NCI-H2107 (cell line): Measurements from ENCODE around the gene GFRA4.

Experiments used
- DNase-seq: peaks from one replicate; lab custom pipeline; 2025; lab: John Stamatoyannopoulos, UW

Gene GFRA4

DNA sequence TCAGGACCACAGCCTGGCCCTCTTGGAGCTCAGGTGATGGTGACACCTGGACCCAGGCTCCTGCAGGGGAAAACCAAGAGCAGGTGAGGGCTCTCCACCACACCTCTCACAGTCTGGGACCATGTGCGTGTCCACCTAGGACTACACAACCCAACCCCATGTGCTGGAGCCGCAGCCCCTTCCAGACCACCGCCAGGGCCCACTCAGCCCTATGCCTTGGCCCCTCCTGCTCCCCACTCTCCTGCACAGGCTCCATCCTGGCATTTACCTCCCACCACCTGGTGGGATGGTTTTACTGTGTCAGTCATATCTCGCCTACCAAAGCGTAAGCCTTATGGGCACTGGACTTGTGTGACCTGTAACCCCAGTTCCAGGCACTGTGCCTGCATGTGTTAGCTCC lies 31.7 kb upstream of the GFRA4 start:
- DNase-seq, result no peak

DNA sequence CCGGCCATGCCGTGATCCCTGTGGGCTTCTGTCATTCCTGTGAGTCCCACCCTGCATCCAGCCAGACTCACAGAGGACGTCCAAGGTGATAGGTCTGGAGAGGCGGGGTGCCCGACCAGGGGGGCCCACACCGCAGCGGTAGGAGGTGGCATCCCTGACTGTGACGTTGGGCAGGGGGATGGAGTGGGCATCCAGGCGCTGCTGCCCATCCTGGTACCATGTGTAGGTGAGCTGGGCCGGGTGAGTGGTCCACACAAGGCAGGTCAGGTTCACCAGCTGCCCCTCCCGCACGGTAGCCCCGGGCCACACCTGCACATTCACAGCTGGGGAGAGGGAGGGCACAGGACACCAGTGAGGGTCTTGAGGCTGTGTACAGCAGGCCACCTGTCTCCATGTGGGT lies 30.2 kb upstream of the GFRA4 start:
- DNase-seq, result no peak

DNA sequence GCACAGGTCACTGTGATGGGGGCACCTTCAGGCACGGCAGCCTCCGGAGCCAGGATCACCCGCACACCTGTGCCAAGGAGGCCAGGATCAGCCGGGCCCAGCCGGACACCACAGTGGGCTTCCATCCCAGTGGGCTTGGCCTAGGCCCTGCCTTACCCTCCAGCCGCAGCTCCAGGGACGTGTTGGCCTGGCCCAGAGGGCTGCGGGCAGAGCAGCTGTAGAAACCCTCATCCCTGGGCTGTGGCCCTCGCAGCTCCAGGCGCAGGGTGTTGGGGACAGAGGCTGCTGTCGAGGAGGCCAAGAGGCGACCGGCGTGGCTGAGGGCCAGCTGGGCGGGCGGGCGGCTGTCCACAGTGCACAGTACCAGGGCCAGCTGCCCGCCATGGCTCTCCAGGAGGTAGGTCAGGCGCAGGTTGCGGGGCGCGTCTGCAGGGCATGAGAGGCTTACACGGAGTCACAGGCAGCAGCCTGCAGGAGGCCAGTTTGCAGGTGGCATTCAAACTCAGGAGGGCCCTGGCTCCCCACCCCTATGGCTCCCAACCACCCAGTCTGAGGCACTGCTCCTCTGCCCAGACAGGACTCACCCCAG lies 29.6 kb upstream of the GFRA4 start:
- no peak for DNase-seq

DNA sequence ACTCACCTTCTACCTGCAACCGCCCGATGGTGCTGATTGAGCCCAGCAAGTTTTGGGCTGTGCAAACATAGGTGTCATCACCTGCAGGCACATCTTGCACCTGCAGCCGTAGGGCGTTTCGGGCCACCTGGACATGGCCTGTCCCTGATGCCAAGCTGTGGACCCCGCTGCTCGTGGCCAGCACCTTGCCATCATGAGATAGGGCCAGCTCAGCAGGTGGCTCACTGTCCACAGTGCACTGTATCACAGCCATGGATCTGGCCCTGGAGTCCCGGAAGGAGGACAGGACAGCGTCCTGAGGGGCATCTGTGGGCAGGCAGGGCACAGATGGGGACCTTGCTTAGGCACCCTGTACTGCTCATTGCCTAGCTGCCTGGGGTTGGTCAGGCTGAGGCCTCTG lies 28.7 kb upstream of the GFRA4 start:
- no peak for DNase-seq

DNA sequence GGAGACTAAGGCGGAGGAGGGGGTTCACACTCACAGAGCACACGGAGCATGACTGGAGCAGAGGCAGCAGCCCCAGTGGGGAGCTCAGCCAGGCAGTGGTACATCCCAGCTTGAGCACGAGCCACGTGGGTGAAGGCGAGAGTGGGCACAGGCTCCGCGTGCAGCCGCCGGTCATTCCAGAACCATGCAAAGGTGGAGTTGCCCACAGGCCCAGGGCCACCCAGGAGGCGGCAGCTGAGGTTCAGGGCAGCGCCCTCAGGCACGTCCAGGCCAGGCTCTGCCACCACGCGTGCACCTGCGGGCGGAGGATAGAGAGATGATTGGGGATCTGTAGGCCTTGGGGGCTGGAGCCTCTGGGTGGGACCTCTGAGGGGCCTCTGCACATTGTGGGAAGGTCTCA lies 28.1 kb upstream of the GFRA4 start:
- no peak for DNase-seq

DNA sequence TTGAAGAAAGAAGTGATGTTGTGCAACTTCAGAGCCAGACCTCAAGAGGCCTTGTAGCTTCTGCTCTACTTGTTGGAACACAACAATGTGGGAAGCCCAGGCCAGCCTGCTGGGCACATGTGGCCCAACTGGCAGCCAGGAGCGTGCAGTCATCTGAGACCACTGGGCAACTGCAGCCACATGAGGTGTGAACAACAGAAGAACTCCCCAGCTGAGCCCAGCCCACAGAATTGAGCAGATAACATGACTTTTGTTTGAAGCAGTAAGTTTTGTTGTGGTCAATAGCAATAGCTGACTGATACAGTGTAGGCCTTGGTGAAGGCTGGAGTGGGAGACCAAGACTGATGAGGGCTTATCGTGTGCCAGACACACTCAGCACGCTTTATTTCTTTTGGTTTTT lies 27.2 kb upstream of the GFRA4 start:
- DNase-seq, result no peak

DNA sequence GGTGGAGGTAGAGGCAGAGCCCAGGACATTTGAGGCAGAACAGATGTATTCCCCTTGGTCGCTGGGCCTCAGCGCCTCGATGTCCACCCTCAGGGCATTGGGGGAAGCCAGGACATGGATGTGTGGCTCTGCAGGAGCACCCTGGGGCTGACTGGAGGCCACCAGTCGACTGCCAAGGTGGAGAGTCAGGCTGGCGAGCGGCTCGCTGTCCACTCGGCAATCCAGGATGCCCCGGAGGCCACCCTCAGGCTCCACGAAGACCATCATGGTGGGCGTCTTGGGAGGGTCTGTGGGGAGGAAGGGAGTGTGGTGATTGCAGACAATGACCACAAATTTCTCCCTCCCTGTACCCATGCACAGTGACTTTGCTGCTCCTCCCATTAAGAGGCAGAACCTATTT lies 26.8 kb upstream of the GFRA4 start:
- no peak for DNase-seq

DNA sequence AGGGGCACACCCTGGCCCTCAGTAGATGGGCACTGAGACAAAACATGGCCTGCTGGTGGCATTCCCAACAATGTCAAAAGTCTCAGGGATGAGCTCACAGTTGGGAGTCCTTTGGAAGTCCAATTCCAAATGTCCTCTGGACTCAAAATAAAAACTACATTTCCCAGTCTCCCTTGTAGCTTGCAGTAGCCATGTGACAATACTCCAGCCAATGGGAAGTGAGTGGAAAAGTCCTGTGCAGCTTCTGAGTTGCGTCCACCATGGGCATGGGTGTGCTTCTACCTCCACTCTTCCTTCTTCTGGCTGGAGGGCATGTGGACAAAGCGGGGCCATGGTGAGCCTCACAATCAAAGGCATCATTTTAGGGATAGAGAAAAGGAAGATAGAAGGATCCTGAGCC lies 24.5 kb upstream of the GFRA4 start:
- no peak for DNase-seq

DNA sequence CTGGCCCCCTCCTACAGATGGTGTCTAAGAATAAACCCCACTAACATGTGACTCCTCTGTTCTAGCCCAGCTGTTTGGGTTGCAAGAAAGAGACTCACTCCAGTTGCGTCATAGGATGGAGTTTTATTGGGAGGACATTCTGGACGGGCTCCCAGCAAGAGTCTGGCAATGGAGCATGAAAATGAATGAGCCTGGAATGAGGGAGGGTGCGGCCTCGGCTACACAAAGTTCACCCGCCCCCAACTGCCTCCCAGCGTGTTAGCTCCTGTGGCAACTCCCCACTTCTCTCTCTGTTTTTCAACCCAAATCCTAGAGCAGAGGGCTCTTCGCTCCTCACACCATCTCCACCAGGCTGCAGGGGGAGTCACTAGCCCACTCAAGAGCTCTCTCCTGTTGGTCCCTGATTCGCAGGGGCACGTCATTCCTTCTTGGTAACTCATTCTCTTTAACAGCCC lies 23.7 kb upstream of the GFRA4 start:
- DNase-seq, result no peak

DNA sequence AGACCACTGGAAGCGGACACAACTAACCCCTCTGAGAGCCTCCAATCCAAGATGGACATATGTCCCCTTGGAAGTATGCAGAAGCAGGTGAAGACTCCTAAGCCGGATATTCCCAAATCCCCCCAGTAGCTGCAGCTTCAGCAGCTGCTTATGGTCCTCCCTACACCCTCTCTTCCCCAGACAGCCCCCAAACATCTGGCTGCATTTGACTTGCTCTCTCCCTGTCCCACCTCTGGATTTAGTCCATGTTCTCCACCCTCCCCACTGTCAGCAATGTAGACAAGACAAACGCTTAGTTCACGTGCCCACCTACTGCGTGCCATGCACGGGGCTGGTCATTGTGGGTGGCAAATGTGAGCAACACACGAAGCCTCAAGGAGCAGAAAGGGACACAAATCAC lies 23.2 kb upstream of the GFRA4 start:
- DNase-seq, result no peak

DNA sequence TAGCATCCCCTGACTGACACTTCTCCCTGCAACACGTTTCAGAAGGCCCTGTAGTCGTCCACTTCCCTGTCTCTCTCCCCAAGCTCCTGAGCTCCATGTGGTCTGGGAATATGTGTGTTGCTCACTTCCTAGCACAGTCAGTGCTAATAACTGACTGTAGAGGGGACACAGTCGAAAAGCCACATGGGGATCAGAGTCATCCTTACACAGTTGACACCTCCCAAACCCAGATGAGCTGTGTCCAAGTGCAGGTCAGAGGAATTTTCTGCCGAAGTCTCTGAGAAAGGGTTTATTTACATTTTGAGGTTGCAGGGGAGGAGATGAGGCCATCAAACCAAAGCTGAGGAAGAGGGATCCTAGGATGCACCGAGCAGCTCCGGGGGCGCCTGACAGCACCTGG lies 22.1 kb upstream of the GFRA4 start:
- no peak for DNase-seq

DNA sequence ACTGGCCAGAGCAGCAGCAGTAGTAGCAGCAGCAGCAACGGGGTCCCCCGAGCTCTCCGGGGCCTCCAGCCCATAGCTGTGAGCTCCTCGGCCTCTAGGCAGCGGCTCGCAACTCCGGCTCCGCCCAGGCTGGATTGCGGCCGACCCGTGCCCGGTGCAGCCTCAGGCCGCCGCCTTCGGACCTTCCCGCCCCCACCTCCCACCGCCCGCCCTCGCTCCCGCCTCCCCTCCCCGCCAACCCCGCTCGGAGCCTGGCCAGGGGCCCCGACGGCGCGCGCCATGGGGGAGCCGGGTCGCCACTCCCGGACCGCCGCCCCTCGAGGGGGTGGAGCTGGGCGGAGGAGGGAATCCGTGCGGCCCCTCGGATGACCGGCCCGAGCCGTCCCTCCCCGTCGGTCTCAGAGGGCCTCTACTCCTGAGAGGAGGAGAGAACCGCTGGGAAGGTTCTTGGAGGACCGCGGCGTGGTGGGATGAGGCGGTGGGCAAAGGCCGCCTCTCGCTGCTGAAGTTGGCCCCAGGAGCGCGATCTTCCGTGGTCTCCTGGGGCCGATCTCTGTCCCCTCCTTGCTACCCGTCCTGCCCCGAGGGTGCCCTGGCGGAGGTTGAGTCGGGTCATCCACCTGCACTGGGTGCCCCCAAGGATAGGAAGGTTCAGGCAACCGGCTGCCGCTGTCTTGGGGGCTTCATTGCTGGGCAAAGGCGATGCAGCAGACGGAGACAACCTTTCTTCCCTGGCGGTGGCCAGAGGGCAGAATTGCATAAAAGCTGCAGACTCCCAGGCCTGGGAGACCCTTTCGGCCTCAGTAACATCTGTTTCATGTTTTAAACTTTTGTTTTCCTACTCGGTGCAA lies 19.0 kb upstream of the GFRA4 start, which contains the start of gene ADAM33:
Gene ADAM33 (minus strand): TSS at position 80 of the 851 bp plus-strand sequence. CDS start 6 bp downstream, at position 74.
- DNase-seq, result no peak

DNA sequence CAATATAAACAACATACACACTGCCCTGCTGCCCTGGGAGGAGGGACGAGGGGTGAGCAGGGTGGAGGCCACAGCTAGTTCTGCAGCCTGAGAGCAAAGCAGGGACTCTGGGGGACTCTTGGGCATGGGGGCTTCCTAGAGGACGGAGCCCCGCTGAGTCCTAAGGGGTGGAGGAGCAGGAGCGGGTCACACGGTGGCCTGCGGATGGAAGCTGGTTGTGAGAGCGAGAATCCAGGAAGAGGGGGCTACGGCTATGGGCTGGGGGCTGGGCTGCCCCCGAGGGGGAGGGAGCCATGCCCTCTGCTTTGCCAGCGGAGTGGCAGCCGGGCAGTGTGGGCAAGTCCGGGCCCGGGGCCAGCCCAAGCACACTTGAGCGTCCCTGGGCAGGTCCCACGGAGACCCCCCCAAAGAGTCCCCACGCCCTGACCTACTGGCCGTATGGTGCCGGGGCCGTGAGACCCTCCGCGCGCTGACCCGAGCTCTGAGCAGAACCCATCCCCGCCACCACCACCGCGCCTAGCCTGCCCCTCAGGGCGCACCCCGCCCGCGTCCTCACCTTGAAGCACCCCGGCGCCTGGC lies 18.2 kb upstream of the GFRA4 start:
- DNase-seq, result no peak

DNA sequence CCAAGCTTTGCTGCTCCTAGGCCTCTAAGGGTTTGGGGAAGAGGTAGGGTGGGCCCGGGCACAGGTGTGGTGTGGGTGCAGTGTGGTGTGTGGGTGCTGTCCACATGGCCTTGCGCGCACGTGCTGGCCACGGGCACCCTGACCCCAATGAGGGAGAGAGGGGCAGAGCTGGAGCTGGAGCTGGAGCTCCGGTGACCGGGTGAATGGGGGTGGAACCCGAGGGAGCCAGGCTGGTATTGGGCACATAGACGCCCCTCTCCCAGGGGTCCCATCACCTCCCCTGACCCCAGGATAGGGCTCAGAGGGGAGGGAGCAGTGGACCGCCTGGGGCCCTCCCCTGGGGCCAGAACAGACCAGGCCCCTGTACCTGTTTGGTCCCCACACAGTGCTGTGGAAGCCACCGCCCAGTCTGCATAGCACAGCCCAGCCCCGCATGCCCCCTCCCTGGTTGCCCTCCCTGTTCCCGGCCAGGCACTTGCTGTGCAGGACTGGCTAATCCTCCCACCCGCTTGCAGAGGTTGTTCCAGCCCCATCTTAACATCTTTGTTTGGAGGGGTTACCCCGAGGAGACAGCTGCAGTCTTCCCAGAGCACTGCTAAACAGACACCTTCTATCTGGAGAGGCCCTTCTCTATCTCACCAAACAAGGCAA lies 17.6 kb upstream of the GFRA4 start:
- DNase-seq, result no peak

DNA sequence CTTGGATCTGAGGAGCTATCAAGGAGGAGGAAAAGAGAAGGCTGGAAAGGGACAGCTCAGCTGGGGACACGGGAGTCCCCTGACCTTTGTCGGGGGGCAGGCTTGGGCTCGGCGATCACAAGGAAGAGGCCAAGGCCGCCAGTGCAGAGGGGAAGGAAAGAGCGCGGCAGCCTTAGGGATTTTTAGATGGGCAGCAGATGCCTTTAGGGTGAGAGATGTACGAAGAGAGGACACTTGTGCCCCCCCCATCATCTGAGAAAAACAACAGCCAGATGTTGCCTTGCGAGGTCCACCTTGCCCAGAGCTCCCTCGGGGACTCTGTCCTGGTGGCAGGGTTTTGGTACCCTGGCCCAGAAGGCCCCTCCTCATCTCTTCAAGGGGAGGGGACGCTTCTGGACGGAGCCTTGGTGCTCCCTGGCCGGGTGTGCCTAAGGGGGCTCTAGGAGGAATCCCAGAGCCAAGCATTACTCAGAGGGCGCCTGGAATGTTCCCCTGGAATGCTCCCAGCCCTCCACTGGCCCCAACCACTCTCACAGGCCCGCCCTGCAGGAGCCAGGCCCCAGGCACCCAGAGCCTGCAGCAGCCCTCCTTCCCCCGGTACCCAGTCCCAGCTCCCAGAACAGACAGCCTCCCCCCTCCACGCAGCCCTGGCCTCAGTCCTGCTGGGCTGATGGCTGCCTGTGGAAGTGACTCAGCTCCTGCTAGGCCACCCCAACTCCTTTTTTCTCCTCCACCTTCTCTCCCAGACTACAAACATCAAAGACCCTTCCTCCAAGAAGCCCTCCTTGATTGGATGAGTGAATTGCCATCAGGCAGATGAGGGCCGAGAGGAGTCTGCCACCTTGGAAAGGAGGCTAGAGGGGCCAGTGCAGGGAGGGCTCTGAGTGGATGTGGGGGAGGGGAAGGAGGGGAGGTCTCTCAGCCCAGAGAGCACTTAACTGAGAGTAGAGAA lies 16.8 kb upstream of the GFRA4 start:
- no peak for DNase-seq

DNA sequence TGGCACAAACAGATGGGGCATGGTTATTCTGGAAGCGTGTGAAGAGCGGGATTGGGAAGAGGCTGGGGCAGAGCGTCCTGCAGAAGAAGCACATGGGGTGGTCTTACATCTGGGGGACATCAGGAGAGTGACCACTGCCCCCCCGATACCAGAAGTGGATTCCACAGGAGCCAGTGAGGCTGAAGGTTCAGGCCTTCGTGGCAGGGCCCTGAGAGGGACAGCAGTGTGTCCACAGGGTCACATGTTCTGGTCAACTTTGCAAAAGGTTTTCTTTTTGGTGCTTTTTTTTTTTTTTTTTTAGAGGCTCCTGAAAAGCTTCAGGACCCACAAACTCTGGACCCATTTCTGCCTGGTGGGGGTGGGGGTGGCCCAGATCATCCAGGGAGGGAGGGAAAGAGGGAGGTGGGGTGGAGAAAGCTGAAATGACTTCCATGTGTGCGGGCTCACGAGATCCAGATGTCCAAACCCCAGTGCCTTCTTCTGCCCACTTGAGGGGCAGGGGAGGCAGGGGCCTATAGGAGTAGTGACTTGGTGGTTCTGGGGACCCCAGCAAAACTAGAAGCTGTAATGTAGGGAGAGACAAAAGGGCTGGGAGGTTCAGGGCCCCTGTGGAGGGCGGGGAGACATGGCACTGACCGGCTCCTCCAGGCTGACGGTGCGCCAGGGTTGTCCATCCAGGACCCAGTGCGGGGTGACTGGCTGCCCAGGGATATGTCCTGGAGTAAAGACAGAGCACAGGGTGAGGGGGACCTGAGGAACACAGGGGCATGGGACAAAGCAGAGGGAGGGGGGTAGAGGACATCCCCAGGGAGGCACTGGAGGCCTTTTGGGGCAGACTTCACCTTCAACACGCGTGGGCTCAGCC lies 15.9 kb upstream of the GFRA4 start:
- no peak for DNase-seq

DNA sequence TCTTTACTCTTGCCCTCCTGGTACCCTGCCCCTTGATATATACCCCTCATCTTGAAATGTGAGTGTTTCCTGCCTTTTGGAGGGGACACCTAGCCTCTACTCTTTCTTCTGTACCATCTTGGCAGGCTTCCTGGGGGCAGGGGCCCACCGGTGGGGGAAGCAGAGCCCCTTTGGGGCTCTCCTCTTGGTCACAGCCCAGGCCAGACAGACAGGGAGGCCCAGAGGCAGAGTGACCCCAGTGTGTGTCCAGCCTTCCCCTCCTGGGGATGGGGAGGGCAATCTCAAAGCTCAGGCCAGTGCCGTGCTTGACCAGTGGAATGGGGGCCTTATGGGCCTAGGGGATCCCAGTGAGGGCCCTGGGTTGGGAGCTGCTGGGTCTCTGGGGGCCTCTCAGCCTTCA lies 15.0 kb upstream of the GFRA4 start:
- DNase-seq, result no peak

DNA sequence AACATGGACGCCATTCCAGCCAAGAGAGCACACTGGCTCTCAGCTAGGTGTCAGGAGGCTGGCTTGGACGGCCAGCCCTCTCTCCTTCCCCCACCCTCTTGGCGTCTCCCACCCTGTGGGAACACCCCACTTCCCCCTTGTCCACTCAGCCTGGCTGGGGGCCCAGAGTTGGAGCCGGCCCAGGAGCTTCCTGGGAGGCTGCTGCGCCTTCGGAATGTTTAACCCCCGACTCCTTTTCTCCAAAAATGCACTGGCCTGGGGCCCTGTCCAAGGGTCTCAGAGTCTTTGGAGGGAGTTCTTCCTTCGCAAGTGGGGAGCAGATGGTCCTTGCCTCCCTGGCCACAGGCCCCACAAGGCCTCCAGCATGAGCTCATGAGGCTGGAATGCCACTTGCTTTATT lies 14.5 kb upstream of the GFRA4 start:
- DNase-seq, result no peak

DNA sequence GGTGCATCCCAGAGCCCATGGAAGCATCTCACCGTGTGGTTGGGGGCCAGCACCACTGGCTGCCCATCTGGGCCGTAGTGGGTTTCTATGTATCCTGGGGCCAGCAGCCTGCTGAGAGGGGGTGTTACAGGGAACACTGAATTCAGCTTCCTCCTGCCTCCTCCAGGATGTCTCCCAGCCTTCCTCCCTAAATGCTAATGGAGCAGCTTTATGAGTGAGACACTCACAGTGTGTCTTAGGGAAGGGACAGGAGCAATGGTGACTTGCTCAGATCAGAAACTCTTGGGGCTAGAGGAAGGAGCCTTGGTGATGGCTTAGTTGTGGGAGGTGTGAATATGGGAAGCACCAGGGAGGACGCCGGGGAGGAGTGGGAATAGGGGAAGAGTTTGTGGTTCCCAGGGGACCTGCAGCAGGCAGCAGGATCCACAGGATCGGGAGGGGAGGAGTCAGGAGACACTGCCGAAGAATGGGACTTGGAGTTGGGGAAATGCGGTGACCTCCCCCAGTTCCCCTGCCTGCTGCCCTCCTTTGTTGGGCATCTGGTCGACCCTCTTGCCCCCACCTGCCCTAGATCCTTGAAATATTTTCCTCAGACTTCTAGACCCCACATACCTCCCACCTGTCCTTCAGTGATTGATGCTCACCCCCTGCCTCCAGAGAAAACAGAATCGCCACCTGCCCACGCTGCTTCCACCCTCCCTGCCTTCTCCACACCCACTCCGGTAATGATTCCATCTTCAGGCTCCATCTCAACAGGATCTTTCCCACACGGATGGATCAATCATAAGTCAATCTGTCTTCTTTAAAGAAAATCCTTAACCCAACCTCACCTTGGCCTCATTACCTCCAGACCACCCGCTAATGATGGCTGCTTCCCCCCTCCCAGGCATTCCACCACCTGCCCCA lies 12.0 kb upstream of the GFRA4 start:
- DNase-seq, result no peak

DNA sequence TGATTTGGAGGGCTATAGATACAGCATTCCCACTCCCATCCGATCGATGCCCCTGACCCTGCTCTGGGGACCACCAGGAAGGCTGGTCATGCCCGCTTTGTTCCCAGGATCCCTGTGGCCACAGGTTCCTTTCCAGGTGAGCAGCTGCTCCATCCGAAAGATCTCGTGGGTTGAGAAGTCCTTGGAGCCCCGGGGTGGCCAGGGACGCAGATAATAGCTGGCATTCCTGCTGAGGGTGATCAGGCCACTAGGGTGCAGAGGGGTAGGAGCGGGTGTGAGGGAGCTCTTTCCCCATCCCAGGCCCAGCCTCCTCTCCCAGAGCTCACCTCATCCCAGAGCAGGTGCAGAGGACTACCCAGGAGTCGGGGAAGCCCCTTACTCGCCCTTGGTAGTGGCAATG lies 11.2 kb upstream of the GFRA4 start:
- DNase-seq, result no peak
